Esophagus squamous epithelium (tissue), 5 donors: ENCODE data around the gene DDX19B. TPM values are rescaled to one million over a fixed set of nuclear protein-coding genes. Genes with fewer than 3 reads are reported as not detected.
"Not testable (repeated sequence)": the region's sequence is repeated elsewhere in the genome, so short reads cannot be mapped to it uniquely, and the experiment has no call there.

Experiments
- DNase-seq: peaks from one replicate; lab custom pipeline; 2025; lab: John Stamatoyannopoulos, UW
- H3K27ac ChIP-seq, 4 donors: fragments of 200-600 bp; sonication (generic); one replicate each; pipeline ENCODE4 v1.5.1; 2016 to 2019; ENCODE audit warnings: mild to moderate bottlenecking in 1 of 4
- H3K27me3 ChIP-seq, 4 donors: fragments of 200-600 bp; sonication (generic); 1 replicate in 3 of 4; 2 replicates in 1 of 4; pipeline versions ENCODE4 v1.5.1 to v1.6.0; 2017 to 2021; ENCODE audit warnings: antibody characterized with exemption in 1 of 4
- H3K36me3 ChIP-seq, 3 donors: fragments of 200-600 bp; sonication (generic); one replicate each; pipeline ENCODE4 v1.5.1; 2016 to 2019
- H3K4me1 ChIP-seq, 3 donors: fragments of 200-600 bp; sonication (generic); one replicate each; pipeline ENCODE4 v1.5.1; 2017 to 2019
- H3K4me3 ChIP-seq, 4 donors: fragments of 200-600 bp; sonication (generic); 1 replicate in 3 of 4; 2 replicates in 1 of 4; pipeline ENCODE4 v1.5.1; 2016 to 2019; ENCODE audit warnings: mild to moderate bottlenecking in 2 of 4, moderate library complexity in 1 of 4
- H3K9me3 ChIP-seq, 3 donors: fragments of 200-600 bp; sonication (generic); one replicate each; pipeline ENCODE4 v1.5.1; 2016 to 2019
- POLR2A ChIP-seq, 4 donors: fragments of 450-650 bp; IDR thresholded peaks; one replicate each; pipeline ENCODE4 v1.6.1; 2017; ENCODE audit warnings: antibody characterized with exemption in 4 of 4, mild to moderate bottlenecking in 4 of 4, moderate library complexity in 3 of 4
- WGBS, 2 donors: methylation state at CpG; one replicate each; pipeline ENCODE4 v1.1.5; 2018; 5-methylcytosine and 5-hydroxymethylcytosine counted together
- intact Hi-C: fragments of 100-400 bp; cut with DNase I; formaldehyde crosslinking; loops from one replicate; pipeline ENCODE4 v1.15.0; 2022
- total RNA-seq, 4 donors: library from RNA; depleted of rRNA; stranded (reverse); fragments of >200 nt; gene quantifications; one replicate each; pipeline ENCODE4 v1.1.0, GENCODE V29; 2016
- TF ChIP-seq, protein P1 (sequence below), 6 experiments: fragments of 450-650 bp in 4 of 6; fragments of 200-600 bp in 2 of 6; sonication (generic) in 2 of 6; IDR thresholded peaks; one replicate each; pipeline ENCODE4 v1.5.1; 2016 to 2019; ENCODE audit warnings: antibody characterized with exemption in 6 of 6, mild to moderate bottlenecking in 4 of 6, moderate library complexity in 4 of 6
- donor health status: DM: yes; HTN: yes; CAD: no.

DDX19B gene
- total RNA-seq, 4 donors from 2014 or later = 15.5 to 35.3 (median 24.3) TPM

DNA sequence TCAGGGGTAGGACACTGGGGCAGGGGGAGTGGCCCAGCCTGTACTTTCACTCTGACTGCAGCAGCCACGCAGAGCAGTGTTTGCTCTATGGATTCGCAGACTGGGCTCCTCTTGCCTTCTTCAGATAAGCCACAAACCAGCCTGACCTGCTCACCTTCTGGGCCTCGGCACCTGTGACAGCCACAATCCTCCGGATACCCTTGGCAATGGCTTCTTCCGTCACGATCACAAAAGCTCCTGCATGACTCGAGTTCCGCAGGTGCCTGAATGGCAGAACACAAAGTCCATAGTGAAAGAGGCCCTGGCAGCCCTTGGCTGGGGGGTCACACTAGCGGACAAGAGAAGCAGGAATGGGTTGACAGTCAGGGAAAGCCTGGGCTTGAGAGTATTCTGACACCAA, 43.4 kb upstream of the DDX19B start:
- peaks cover 0 to 9% (median 6%) of the 10 kb centered on the region in 3 donors for H3K4me1 ChIP-seq
- 79 to 90% methylated on average over 7 of the region's 9 CpGs for WGBS, 2 donors
- no peak for TF ChIP-seq POLR2A (IDR thresholded peaks at IDR 0.05)
- TF ChIP-seq, protein P1, sequence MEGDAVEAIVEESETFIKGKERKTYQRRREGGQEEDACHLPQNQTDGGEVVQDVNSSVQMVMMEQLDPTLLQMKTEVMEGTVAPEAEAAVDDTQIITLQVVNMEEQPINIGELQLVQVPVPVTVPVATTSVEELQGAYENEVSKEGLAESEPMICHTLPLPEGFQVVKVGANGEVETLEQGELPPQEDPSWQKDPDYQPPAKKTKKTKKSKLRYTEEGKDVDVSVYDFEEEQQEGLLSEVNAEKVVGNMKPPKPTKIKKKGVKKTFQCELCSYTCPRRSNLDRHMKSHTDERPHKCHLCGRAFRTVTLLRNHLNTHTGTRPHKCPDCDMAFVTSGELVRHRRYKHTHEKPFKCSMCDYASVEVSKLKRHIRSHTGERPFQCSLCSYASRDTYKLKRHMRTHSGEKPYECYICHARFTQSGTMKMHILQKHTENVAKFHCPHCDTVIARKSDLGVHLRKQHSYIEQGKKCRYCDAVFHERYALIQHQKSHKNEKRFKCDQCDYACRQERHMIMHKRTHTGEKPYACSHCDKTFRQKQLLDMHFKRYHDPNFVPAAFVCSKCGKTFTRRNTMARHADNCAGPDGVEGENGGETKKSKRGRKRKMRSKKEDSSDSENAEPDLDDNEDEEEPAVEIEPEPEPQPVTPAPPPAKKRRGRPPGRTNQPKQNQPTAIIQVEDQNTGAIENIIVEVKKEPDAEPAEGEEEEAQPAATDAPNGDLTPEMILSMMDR (IDR thresholded peaks at IDR 0.05) = no peak
- no peaks in the 10 kb centered on the region for H3K9me3 ChIP-seq
- no peaks in the 10 kb centered on the region for H3K27me3 ChIP-seq
- H3K4me3 ChIP-seq = no peak overlapping the region
- peaks cover 33 to 86% (median 61%) of the 10 kb centered on the region in 3 donors for H3K36me3 ChIP-seq
- DNase-seq = no peak
- no peak overlapping the region for H3K27ac ChIP-seq
- intact Hi-C loops = no loop called here

DNA sequence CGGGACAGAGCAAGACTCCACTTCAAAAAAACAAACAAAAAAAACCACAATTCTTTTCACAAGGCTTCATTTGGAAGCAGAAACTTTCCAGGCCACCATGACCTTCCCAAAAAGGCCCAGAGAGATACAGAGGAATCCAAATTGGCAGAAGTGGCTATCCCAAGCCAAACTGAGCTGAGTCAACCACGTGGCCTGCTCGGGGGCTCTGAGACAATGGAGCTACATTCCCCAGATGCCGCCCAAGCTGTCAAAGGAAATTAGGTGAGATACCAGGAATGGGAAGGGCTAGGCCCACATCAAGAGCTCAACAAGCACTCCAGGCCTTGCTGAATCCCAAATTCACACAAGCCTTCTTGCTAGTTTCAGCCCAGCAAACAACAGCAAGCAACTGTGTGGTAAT, 41.6 kb upstream of the DDX19B start:
- Histone ChIP-seq H3K4me3 (no peak overlapping the region), H3K9me3 (no peaks in the 10 kb centered on the region), H3K27me3 (no peaks in the 10 kb centered on the region), H3K27ac (no peak overlapping the region), H3K4me1 (no peaks in the 10 kb centered on the region), H3K36me3 (peaks cover 40 to 100% (median 73%) of the 10 kb centered on the region in 3 donors)
- TF ChIP-seq, protein P1 (IDR thresholded peaks at IDR 0.05) = no peak
- TF ChIP-seq POLR2A (IDR thresholded peaks at IDR 0.05) = no peak
- 68 to 75% methylated on average over 2 to 4 of the region's 4 CpGs for WGBS, 2 donors
- intact Hi-C loops = no loop called here
- DNase-seq = no peak

DNA sequence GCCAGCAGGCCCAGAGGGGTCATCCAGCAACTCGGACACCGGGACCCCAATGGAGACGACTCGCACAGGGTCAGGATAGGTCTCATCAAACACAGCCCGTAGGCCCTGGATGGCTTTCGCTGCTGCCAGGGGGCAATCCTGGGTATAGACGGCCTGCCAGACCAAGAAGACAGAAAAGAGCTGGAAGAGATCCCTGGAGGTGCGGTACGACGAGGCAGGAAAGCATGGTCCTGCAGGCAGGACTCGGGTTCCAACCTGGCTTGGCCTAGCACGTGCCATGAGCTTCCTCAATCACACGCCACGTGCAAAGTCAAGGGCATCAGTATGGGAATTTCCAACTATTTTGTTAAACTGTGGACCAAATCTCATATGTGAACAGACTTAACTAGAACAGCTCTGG, 40.9 kb upstream of the DDX19B start:
- TF ChIP-seq POLR2A (IDR thresholded peaks at IDR 0.05) = no peak
- TF ChIP-seq, protein P1 (IDR thresholded peaks at IDR 0.05) = no peak
- DNase-seq = no peak
- Histone ChIP-seq H3K36me3 (peaks cover 41 to 100% (median 75%) of the 10 kb centered on the region in 3 donors), H3K27me3 (no peaks in the 10 kb centered on the region), H3K27ac (no peak overlapping the region), H3K4me1 (no peaks in the 10 kb centered on the region), H3K4me3 (no peak overlapping the region), H3K9me3 (no peaks in the 10 kb centered on the region)
- WGBS, 2 donors = 81 to 95% methylated on average over 3 to 14 of the region's 14 CpGs
- intact Hi-C loops = no loop called here

DNA sequence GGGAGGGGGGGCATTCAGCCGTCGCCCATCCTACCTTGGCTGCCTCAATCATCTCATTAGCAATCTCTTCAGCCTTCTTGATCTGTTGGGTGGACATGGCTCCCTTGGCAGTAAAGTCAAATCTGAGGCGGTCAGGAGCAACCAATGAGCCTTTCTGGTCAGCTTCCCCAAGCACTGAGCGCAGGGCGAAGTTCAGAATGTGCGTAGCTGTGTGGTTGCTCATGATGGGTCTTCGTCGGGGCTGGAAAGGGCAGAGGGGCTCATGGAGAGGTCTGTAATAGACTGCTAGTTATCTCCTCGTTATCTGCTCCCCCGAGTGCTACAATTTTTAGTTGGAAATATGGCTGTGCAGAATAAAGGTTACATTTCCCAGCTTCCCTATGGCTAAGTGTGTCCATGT, 40.0 kb upstream of the DDX19B start:
- WGBS, 2 donors = 96 to 98% methylated on average over 10 of the region's 10 CpGs

DNA sequence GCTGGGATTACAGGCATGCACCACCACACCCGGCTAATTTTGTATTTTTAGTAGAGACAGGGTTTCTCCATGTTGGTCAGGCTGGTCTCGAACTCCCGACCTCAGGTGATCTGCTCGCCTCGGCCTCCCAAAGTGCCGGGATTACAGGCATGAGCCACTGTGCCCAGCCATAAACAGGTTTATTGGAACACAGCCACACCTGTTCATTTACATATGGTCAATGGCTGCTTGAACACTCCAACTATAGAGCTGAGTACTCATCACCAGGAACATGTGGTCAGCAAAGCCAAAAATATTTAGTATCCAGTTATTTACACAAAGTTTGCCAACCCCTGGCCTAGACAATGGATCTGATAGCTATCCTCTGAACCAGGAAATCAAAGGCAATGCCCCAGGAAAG, 39.1 kb upstream of the DDX19B start:
- H3K9me3 ChIP-seq, H3K27me3 ChIP-seq, DNase-seq, H3K4me3 ChIP-seq, H3K4me1 ChIP-seq, H3K27ac ChIP-seq, intact Hi-C loops: not testable (repeated sequence)
- peaks cover 53 to 100% (median 88%) of the 10 kb centered on the region in 3 donors for H3K36me3 ChIP-seq
- WGBS, 2 donors = 88 to 93% methylated on average over 5 to 6 of the region's 6 CpGs

More for the DNA sequence above, 40.0 kb upstream of the DDX19B start:
- no peak for TF ChIP-seq POLR2A (IDR thresholded peaks at IDR 0.05)
- TF ChIP-seq, protein P1 (IDR thresholded peaks at IDR 0.05) = no peak
- H3K4me3 ChIP-seq = no peak overlapping the region
- no peaks in the 10 kb centered on the region for H3K4me1 ChIP-seq
- intact Hi-C loops = no loop called here
- no peaks in the 10 kb centered on the region for H3K9me3 ChIP-seq
- no peak overlapping the region for H3K27ac ChIP-seq
- no peak for DNase-seq
- H3K36me3 ChIP-seq = peaks cover 49 to 100% (median 79%) of the 10 kb centered on the region in 3 donors
- H3K27me3 ChIP-seq = no peaks in the 10 kb centered on the region

DNA sequence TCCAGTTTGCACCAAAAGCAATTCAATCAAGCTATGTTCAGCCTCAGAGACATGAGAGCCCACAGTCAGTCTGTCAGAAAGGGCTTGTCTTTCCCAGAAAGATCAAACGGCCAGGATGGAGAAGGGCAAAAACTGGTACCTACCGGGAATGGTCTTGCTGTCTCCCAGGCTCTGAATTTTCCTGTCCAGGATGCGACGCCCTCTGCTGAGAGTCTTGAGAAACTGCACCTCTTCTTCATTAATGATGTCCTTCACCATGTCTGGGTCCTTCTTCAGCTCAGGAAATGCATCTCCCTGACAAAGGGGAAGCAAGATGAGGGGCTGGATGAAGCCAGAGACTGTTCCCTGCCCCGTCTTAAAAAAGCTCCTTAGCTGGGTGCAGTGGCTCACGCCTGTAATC, 31.5 kb upstream of the DDX19B start:
- Histone ChIP-seq H3K4me1 (no peaks in the 10 kb centered on the region), H3K36me3 (peaks cover 65 to 100% (median 77%) of the 10 kb centered on the region in 3 donors), H3K27me3 (no peaks in the 10 kb centered on the region), H3K9me3 (no peaks in the 10 kb centered on the region), H3K4me3 (no peak overlapping the region), H3K27ac (no peak overlapping the region)
- no peak for TF ChIP-seq POLR2A (IDR thresholded peaks at IDR 0.05)
- TF ChIP-seq, protein P1 (IDR thresholded peaks at IDR 0.05) = peak in 5 of 6 experiments; percentile 37 to 58 (median 43)
- intact Hi-C loops = no loop called here
- no peak for DNase-seq
- 24 to 49% methylated on average over 3 to 4 of the region's 6 CpGs for WGBS, 2 donors

DNA sequence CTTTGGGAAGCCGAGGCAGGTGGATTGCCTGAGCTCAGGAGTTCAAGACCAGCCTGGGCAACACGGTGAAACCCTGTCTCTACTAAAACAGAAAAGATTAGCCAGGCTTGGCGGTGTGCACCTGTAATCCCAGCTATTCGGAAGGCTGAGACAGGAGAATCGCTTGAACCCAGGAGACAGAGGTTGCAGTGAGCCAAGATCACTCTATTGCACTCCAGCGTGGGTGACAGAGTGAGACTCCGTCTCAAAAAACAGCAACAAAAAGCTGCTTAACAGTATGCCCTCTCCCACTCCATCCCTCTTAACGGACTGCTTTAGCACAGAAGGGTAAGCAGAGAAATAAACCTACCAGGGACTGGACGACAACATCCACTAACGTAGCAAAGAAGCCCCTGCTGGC, 31.1 kb upstream of the DDX19B start:
- H3K27ac ChIP-seq, H3K27me3 ChIP-seq, DNase-seq, H3K9me3 ChIP-seq, intact Hi-C loops, H3K4me3 ChIP-seq, H3K4me1 ChIP-seq: not testable (repeated sequence)
- 92 to 93% methylated on average over 4 to 9 of the region's 10 CpGs for WGBS, 2 donors
- peaks cover 65 to 100% (median 73%) of the 10 kb centered on the region in 3 donors for H3K36me3 ChIP-seq
